GM21528 (cell line): ENCODE measurements around the gene SSTR3.
A peak's percentile ranks its signal among the peaks of the same experiment; 100 is the strongest.

ENCODE experiments used
- ATAC-seq: cut with Tn5 transposase; IDR thresholded peaks from one replicate; pipeline ENCODE4 v1.9.1; 2021; ENCODE audit warnings: mild to moderate bottlenecking, moderate library complexity; ENCODE audit not compliant: unreplicated experiment, low FRiP score

Gene SSTR3

DNA sequence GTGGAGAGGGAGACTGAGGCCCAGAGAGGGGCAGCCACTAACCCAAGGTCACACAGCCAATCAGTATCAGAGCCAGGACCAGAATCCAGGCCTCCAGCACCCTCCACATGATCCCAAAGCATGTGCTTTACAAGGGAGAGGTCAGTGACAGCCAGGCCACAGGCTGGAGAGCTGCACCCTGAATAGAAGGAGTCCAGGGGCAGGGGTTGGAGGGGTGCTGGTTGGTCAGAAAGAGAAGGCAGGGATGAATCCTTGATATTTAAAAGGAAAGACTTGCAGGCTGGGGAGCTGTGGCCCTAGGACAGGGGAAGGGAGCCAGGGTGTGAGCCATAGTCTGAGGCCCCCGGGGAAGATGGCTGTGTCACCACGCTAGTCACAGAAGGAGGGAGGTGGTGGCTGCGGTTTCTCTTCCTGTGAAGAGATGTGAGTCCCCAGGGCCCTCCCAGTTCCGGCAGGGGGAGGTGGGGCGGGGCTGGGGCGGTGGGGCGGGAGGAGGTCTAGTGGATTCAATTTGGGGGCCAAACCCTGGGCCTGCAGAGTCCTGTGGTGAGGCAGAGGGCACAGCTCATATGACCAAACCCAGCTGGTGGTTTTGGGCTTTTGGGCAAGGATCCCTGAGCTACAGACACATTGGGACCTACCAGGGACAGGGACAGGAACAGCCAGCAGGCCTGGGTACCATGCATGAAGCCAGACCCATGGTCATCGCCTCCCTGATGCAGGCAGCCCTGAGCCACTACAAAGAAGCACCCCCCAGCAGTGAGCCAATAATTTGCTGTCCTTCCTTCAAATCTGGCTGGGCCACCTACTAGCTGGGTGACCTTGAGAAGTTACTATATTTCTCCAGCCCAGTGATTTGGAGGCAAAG, 17.8 kb upstream of the SSTR3 start:
- ATAC-seq, result peak; percentile 54

DNA sequence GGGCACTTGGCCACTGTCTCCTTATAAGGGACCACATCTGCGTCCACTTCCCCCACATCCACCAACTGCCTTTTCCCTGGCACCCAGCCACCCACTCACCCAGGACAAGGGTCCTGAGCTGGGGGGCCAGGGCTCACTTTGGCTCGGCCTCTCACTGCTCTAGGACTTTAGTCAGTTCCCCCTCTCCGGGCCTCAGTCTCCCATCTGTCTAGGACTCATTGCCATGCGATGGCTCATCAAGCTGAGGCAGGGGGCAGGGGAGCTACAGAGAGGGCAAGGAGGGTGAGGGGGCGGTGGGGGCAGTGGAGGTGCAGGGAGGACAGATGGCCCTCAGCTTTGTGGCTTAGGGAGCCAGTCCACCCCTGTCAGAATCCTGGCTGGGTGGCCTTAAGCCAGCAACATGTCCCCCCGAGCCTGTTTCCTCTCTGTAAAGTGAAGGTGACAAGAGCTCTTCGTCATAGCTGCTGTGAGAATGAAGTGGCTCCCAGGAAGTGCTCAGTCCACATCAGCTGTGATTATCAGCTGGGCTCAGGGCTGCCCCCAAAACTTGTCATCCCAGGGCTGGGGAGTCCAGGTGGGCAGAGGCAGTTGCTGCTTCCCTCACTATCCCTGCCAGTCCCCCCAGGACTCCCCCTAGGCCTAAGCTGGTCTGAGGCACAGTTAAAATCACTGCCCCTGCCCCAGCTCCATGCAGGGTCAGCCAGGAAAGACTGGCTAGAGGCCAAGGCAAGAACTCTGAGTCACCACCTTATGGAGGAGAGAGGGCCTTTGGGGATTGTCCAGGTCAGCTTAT, 16.9 kb upstream of the SSTR3 start:
- ATAC-seq, result no peak

DNA sequence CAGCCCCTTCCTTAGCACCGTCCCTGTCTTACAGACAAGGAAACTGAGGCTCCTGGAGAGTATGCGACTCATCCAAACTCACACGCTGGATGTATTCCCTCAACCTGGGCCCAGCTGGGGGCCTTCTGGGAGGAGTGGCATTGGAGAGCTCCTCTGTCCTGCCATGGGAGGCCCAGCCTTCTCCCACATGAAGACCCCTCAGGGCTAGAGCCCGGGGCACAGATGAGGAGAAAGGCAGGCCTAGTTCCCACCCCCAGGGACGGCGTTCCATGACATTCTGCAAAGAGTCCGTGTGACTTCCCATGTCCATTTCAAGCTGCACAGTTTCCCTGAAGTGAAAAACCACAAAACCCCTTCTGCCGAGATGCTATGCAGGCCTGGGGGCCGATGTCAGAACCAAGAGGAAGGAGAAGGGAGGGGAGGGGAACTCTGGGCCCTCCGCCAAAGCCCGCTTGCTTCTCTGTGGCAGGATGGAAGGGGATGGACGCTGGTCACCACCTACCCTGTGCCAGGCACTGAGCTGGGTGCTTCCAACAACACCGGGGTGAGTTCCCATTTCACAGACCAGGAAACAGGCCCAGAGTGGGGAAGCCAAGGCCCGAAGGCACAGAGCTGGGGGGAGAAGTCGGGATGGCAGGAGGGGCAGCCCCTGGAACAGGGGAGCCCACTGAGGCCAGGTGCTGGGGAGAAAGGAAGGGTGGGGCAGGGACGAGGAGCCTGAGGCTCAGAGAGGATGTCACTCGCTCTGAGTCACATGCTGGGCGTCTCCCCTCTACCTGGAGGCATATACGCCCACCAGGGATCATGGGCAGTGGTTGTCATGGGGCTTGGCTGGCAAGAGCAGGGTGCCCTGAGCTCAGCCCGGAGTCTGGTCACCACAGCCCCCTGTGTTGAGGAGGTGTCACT, 16.1 kb upstream of the SSTR3 start:
- no peak for ATAC-seq

DNA sequence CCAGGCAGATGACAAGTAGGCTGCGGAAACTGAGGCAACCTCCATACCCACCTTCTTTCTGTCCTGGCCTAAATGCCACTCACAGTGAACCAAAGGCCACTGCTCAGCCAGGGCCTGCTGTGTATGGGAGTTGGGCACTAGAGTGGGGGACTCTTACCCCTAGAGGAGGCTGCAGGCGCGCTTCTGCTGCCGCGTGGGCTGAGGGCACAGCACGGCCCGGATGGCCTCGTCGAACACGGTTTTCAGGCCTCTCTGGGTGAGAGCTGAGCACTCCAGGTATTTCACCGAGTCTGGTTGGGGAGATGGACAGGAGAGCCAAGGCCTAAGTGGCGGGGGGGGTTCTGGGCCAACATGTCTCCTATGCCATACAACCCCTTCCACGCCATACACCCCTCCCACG, 14.2 kb upstream of the SSTR3 start:
- ATAC-seq, result no peak

DNA sequence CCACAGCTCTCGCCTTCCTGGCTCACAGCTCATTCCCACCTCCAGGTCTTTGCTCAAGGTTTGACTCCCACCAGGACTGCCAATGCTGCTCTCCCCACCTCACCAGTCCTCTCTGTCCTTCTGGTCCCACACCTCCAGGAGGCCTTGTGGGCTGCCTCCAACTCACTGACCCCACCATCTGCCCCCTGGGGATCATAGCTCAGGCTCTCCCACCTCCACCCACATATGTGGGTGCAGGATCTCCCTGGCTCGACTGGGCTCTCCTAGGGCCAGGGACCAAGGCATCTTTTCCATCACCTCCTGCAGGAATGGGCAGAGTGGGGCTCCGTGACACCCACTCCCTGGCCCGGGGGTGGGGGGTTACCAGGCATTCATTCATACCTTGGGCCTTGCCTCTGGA, 13.8 kb upstream of the SSTR3 start:
- ATAC-seq, result no peak

DNA sequence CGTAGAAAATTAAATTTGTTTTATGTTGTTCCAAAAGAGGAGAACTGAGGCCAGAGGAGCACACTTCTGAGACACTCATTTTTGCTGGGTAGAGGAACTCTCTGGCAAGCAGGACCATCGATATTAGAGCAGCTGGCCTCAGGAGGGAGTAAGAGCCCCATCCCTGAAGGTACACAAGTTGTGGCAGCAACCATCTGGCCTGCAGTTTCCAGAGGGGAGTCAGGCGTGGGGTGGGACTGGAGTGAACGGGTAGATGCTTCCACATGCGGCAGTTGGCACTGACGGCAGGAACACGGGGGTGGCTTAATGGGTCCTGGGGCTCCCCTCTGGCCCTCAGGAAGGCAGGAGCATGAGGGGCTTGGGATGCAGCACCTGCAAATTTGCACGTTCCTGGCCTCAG, 13.2 kb upstream of the SSTR3 start:
- ATAC-seq, result no peak

DNA sequence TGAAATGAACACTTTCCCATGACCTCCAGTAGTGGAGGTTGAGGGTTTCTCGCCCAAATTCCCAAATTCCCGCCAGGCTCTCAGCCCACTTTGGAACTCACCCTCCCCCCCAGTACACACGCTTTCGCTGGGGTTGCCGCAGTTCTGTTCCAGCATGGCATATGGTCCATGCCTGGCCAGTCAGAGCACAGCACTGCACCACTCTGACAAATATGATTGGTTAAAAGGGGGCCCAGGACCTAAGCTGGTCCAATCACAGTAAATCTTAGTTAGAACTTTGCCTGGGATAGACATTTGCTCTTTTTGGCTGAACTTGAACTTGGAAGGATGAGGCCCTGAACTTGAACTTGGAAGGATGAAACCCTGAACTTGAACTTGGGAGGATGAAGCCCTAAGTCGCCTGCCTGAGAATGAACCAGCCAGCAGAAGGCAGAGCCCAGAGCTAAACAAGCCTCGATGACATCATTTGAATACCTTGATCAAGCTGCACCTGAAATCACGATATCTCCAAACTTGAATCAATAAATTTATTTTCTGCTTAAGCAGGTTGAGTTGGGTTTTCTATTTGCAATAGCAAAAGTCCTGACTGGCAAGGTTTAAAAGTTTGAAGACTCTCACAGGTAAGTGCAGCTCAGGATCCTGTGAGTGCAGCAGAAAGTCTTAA, 12.6 kb upstream of the SSTR3 start:
- no peak for ATAC-seq

DNA sequence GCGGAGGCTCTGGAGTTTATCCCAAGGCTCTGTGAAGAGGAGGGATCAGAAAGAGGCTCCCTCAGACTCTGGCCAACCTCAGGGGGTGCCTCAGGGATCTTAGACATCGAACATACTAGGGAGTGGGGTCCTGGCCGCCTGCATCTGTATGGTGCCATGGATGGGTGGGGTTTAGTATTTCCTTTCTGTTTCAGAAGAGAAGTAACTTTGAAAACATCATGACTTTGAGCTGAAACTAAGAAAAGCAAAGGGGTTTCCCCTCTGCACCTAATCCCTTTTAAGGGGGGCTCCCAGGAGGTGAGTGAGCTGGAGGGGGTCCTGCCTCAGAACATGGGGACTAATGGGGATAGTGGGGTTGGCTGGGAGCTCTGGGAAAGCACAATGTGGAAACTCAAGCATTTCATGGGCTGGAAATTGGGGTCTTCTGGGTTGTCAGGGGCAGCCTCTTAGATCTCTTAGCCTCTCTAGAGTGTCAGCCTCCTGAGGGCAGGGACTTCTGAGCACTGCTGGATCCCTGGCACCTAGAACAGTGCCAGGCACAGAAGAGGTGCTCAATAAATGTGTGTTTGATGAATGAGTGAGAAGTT, 11.8 kb upstream of the SSTR3 start:
- no peak for ATAC-seq

DNA sequence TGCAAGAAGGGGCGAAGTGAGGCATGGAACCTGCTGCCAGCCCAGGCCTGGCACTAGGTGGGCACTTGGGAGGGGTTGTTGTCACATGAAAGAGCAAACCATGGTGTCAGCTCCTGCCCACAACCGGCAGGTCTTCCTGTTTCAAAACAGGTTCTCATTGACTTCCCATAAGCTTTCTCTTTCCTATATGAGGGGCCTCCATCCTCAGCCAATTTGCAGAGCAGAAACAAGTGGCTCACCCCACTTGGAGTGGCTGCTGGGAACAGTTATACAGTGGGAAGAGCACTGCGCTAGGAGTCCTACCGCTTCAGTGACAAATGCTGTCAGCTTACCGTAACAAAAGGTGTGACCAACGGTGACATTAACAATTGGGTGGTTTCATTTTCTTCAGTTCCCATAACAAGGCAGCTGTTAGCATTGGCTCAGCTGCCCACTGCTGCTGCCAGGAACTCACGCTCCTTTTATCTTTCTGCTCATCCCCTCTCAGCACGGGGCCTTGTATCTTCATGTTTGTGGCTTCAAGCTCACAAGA, 10.2 kb upstream of the SSTR3 start:
- ATAC-seq, result no peak

DNA sequence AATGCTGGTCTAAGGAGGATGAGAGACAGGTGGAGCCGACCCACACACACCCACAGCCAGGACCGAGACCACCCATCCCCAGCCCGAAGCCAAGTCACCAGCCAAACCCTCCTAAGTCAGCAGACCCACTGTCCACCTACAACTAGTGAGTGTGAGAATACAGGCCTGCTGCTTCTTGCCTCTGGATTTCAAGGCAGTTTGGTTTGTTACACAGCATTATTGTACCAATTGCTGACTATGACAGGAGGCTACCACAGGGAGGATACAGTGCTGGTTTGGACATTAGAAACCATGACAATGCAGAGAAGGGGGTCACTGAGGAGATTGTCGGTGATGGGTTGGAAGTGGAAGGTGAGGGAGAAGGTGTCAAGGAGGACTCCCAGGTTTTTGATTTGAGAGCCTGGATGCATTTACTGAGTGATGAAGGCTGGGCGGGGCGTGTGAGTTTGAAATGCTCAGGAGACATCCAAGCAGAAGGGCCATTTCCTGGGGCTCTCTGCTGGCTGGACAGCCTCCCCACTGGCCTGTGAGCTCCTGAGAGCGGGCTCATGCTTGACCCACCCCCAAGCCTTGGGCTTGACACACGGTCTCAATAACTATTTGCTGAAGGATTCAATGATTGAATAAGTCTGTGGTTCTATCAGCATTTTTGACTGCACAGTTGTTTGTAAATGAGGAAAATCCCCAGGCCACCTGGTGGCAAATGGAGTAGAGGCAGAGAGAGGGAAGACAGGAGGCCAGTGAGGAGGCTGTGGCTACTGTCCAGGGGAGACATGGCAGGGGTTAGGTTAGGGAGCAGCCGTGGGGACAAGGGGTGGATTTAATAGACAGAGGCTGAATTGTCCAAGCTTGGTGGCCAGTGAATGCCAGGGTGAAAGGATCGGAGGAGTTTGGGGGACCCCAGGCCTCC, 9.4 kb upstream of the SSTR3 start:
- ATAC-seq, result no peak

DNA sequence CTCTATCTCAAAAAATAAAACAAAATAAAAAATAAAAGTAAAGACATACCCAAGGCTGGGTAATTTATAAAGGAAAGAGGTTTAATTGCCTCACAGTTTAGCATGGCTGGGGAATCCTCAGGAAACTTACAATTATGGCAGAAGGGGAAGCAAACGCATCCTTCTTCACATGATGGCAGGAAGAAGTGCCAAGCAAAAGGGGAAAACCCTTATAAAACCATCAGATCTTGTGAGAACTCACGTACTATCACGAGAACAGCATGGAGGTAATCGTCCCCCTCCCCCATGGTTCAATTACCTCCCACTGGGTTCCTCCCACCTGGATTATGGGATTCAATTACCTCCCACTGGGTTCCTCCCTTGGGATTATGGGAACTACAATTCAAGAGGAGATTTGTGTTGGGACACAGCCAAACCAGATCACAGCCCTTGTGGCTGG, 8.3 kb upstream of the SSTR3 start:
- no peak for ATAC-seq

DNA sequence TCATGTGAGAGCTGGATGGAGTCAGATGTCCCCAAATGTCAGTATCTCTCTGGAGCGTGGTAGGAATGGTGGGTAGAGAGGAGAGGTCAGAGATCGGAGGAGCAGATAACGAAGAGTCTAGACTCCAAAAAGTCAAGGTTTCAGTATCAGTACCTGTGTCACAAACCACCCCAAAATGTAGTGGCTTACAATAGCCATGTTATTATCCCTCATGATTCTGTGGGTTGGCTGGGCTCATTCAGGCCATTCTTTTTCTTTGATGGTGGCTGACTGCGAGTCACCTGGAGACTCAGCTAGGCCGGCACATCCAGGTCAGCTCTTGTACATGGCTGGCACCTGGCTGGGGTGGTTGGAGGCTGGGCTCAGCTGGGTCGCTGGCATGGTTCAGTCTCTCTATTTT, 7.3 kb upstream of the SSTR3 start:
- peak; percentile 9 for ATAC-seq

DNA sequence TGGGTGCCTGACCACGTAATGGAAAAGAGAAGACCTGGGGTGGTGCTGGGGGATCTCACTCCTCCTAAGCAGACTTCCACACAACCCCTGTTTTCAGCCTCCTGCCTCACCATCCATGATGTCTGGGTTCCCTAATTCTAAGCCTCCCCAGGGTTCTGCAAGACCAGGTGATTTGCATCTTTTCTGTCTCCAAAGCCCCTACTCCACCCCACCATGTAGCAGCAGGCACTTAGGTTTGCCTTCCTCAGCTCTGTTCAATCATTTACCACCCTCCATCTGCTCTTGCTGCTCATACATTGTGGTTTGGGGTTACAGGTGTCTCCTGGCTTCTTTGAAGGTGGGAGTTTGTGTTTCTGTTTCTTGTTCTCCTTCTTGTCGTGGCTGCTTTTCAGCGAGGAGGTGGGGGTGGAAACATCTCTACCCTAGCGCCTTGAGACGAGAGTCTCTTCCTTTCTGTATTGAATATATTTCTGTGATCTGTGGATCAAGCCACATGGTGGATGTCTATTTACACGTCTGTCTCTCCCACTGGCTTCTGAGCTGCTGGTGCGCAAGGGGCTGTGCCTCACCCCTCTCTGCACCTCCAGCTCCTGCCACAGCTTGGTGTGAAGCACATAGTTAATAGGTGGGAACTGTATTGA, 6.6 kb upstream of the SSTR3 start:
- ATAC-seq, result peak; percentile 67

DNA sequence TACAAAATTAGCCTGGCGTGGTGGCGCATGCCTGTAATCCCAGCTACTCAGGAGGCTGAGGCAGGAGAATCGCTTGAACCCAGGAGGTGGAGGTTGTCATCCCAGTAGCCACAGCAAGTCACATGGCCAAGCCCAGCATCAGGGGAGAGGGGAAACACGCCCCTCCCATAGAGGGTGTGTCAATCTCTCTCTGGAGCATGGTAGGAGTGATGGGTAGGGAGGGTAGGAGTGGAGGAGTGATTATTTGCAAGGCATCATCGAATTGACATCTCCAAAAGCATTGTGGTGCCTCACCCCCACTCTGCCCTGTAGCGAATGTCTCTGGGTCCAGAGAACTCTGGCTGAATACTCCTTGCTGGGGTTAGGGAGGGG, 6.1 kb upstream of the SSTR3 start:
- peak; percentile 20 for ATAC-seq

DNA sequence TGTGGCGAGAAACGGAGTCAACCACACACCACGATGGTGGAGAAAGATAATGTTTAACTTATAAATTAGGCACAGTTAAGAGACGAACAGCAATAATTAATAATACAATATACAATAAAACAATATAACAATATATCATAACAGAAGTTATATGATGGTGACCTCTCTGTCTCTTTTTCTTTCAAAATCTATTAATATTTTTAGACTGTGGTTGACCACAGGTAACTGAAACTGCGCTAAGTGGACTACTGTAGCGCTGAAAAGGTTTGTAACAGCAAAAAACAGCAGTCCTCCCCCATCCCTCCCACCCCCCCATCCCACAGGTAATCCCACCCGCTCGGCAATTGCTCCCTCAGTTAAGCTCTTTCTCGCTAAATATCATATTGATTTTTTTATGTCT, 3.6 kb upstream of the SSTR3 start:
- ATAC-seq, result no peak

DNA sequence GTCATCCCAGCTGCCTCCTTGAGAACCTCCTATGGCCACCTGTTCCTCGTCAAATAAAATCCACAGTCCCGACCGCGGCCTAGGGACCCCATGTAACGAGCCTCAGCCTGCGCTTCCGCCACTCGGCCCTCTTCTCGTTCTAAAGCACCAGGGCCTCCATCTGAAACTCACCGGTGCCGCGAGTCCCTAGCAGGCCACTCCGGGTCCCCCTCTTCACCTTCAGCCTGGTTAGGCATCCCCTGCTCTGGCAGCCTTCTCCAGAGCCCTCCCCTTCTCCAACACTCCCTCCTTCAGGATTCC, 2.4 kb upstream of the SSTR3 start:
- no peak for ATAC-seq

DNA sequence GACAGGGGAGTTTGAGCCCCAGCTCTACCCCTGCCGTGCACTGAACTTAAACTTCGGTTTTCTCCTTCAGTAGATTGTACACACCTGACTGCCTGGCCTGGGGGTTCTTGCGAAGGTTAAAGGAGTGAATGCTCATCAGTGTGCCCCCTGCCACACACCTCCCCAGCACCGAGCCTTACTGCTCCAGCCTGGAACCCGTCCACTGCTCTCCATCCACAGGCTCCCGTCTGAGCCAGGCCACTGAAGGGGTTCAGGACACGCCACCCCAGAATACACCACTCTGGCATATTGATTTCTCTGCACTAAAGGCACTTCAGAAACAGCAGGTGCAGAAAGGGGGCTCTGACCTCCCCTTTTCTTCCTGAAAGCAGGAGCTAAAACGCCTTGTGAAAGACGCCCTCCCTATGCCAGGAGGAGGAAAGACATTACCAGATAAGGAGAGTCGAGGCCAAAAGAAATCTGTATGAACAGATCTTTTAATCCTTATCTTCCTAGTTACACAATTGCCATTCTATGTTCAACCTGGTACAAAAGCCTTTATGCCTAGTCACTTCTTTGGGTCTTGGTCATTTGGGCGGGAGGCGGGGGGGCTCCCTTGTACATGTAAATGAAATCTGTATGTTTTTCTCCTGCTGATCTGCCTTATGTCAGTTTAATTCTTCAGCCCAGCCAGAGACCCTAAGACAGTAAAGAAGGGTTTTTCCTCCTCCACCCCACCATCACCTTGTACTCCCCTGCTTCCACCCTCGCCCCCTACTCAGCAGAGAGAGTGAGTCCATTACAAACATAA, 1.9 kb upstream of the SSTR3 start:
- no peak for ATAC-seq
